Thyroid gland (tissue), 4 donors: Measurements from ENCODE around the gene SLC6A3.

Experiments used
- CTCF ChIP-seq, 6 experiments: fragments of 200-600 bp in 3 of 6; fragments of 450-650 bp in 3 of 6; sonication (generic) in 3 of 6; IDR thresholded peaks; one replicate each; pipeline ENCODE4 v1.5.1; 2016 to 2019; ENCODE audit warnings: antibody characterized with exemption in 6 of 6, mild to moderate bottlenecking in 2 of 6, inconsistent platforms in 1 of 6, moderate library complexity in 1 of 6
- POLR2A ChIP-seq, 2 donors: fragments of 450-650 bp; IDR thresholded peaks; one replicate each; pipeline ENCODE4 v1.6.1; 2017; ENCODE audit warnings: antibody characterized with exemption in 2 of 2, mild to moderate bottlenecking in 2 of 2, moderate library complexity in 1 of 2

- TF ChIP-seq CTCF (IDR thresholded peaks at IDR 0.05) (no peak), POLR2A (IDR thresholded peaks at IDR 0.05) (no peak)
Measured at GRCh38 chr5:1415626-1416360, 29.4 kb downstream of the SLC6A3 start.
